HG03108 (cell line): ENCODE results near the gene NEU4.

ENCODE experiments used
- ATAC-seq: cut with Tn5 transposase; IDR thresholded peaks from one replicate; pipeline ENCODE4 v1.9.1; 2021; ENCODE audit warnings: moderate library complexity; ENCODE audit not compliant: unreplicated experiment

NEU4 gene

DNA sequence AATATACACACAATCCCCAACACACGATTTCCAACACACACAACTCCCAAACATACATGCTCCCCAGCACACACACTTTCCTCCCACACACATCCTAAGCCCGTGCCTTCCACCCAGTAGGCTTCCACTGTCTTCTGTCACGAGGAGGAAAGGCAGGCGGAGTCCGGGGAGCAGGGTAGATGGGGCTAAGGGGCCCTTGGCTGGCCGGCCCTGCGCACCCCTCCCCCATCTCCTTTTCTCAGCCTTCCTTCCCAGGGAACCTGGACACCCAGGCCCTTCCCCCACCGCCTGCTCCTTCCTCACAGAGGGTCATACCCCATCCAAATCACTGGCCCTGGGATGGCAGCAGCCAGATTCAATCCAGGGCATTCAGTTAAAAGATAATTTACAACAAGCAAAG lies 53.1 kb downstream of the NEU4 start:
- ATAC-seq: no peak

DNA sequence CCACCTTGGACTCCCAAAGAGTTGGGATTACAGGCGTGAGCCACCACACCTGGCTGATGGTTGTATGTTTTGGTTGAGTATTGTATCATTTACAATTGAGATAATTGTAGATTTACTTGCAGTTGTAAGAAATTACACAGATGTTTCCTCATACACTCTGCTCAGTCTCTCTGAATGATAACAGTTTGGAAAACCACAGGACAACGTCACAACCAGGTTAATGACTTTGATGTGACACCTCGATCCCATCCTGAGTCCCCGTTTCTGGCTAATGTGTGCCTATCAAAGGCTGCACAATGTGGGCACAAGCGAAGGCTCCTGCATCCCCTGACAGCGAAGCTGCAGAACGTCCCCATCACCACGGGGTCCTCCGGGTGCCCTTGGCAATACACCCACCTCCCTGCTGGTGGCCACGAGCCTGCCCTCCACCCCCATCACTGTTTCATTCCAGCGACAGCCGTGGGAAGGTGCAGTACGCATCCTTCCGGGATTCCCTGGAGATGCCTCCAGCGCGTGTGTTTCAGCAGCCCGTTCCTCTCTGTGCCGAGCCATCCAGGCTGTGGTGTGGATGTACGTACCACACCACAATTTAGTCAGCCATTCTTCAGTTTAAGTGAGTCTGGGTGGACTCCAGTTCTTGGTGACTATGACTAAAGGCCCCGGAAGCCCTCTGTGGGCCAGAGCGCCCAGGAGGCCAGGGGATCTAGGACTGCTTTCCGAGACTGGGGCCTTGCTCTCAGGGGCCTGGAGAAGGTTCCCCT lies 54.0 kb downstream of the NEU4 start:
- ATAC-seq: no peak

DNA sequence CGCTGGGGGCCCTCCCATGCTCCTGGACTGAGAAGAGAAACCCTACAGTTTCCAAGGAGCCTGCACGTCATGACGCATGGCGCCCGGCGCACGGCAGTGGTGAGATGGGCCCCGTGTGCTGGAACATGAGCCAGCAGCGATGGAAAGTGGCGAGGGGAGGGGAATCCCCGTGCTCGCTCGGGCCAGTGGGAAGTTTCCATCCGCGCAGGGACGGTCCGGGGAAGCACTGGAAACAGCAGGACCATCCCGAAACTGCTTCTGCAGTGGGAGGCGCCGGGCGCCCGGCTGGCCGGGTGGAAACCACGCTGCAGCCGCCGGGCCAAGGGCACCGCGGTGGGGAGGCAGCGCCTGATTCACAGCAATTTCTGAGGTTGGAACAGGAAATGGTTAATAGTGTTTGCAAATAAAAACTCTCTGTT lies 54.6 kb downstream of the NEU4 start:
- no peak for ATAC-seq

DNA sequence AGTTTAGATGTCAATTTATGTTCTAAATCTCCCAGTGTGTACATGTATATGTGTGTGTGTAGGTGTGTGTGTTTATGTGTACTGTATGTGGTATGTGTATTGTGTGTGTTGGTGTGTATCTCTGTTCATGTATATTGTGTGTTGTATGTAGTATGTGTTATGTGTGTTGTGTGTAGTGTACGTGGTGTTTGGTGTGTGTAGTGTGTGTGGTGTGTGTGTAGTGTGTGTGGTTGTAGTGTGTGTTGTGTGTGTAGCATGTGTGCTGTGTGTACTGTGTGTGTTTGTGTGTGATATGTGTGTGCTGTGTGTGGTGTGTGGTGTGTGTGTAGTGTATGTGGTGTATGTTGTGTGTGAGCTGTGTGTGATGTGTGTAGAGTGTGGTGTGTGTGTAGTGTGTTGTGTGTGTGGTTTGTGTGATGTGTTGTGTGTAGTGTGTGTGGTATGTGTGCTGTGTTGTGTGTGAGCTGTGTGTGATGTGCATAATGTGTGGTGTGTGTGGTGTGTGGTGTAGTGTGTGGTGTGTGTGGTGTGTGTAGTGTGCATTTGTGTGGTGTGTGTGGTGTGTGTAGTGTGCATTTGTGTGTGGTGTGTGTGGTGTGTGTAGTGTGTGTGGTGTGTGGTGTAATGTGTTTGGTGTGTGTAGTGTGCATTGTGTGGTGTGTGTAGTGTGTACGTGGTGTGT lies 55.3 kb downstream of the NEU4 start:
- ATAC-seq: no peak

DNA sequence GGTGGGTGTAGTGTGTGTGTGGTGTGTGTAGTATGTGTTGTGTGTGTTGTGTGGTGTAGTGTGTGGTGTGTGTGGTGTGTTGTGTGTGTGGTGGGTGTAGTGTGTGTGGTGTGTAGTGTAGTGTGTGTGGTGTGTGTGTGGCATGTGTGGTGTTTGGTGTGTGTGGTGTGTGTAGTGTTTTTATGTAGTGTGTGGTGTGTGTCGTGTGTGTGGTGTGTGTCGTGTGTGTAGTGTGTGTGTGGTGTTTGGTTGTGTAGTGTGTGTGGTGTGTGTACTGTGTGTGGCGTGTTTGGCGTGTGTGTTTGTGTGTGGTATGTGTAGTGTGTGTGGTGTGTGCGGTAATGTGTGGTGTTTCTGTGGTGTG lies 55.8 kb downstream of the NEU4 start:
- ATAC-seq: no peak

DNA sequence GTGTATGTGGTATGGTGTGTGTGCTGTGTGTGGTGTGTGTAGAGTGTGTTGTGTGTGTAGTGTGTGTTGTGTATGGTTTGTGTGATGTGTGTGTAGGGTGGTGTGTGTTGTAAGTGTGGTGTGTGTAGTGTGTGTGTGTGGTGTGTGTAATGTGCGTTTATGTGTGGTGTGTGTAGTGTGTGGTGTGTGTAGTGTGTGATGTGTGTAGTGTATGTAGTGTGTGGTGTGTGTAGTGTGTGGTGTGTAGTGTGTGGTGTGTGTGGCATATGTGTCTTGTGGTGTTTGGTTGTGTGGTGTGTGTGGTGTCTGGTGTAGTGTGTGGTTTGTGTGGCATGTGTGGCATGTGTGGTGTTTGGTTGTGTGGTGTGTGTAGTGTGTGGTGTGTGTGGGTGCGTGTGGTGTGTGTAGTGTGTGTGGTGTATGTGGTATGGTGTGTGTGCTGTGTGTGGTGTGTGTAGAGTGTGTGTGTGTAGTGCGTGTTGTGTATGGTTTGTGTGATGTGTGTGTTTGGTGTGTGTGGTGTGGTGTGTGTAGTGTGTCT lies 56.5 kb downstream of the NEU4 start:
- ATAC-seq: no peak

DNA sequence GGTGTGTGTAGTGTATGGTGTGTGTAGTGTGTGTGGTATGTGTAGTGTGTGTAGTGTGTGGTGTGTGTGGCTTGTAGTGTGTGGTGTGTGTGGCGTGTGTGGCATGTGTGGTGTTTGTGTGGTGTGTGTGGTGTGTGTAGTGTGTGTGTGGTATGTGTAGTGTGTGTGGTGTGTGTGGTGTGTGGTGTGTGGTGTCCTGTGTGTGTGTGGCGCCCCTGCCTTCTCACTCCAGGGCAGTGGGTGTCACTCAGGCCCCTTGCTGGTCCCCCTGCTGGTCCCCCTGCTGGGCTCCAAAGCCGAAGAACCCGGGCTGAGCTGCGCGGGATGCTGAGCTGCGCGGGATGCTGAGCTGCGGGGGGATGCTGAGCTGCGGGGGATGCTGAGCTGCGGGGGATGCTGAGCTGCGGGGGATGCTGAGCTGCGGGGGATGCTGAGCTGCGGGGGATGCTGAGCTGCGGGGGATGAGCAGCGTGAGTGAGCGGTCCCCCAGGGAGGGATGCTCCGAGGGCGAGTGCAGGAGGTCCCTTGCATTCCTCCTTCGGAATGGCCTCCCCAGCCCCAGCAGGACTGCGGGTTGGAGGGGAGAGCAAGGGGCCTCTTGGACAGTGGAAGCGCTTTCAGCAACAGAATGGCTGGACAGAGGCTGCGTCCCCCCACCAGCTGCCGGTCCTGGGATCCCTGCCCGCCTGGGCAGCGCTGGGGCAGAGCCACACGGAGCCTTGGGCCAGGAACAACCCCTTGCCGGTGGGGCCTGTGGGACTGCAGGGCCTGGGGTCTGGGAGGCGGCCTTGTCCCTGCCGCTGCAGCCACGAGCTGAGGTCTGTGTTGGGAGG lies 57.2 kb downstream of the NEU4 start:
- no peak for ATAC-seq
